Cardiac muscle cell (in vitro differentiated cells and primary cell): Measurements from ENCODE around the gene FCRL2. TPM values are rescaled to one million over a fixed set of nuclear protein-coding genes. Genes with fewer than 3 reads are reported as not detected.

Experiments
- DNase-seq, 2 donors: peaks; one replicate each; pipeline versions ENCODE4 v3.0.0 to v3.0.0-alpha.2; 2010 to 2017; ENCODE audit warnings: low read depth in 1 of 2, low spot score in 1 of 2
- H3K27ac ChIP-seq: fragments of 200-600 bp; sonication (generic); 2 replicates; pipeline ENCODE4 v1.5.1; 2016
- H3K27me3 ChIP-seq: fragments of 200-600 bp; sonication (generic); 2 replicates; pipeline ENCODE4 v1.6.0; 2016; ENCODE audit warnings: control low read depth
- H3K36me3 ChIP-seq: fragments of 200-600 bp; sonication (generic); 2 replicates; pipeline ENCODE4 v1.5.1; 2016; ENCODE audit warnings: control low read depth
- H3K4me1 ChIP-seq: fragments of 200-600 bp; sonication (generic); 2 replicates; pipeline ENCODE4 v1.8.1; 2017; ENCODE audit warnings: low read depth, mild to moderate bottlenecking, mixed run types
- H3K4me3 ChIP-seq: fragments of 200-600 bp; sonication (generic); 2 replicates; pipeline ENCODE4 v1.5.1; 2016; ENCODE audit warnings: mild to moderate bottlenecking
- H3K9me3 ChIP-seq: fragments of 200-600 bp; sonication (generic); 2 replicates; pipeline ENCODE4 v1.5.1; 2017; ENCODE audit warnings: low read depth, mild to moderate bottlenecking, control low read depth
- polyA plus RNA-seq: library from polyadenylated mRNA; unstranded; fragments of >200 nt; fragmentation: Nextera tagmentation; extraction: Ambion mirVana; gene quantifications from 2 replicates; pipeline ENCODE4 v1.2.1, GENCODE V29; 2016
- total RNA-seq: library from RNA; depleted of rRNA; stranded (reverse); fragments of >200 nt; gene quantifications from 2 replicates; pipeline ENCODE4 v1.2.3, GENCODE V29; 2016
- TF ChIP-seq, protein P1 (sequence below): IDR thresholded peaks from 2 replicates; pipeline ENCODE4 v1.5.1; 2012; ENCODE audit warnings: low read depth, mild to moderate bottlenecking, low read length

Gene FCRL2
- total RNA-seq = not detected in 2 replicates
- not detected in 2 replicates for polyA plus RNA-seq

GRCh38 chr1:157776971-157777391, at the start of gene FCRL2:
FCRL2 (minus strand) TSS chr1:157777132; CDS start chr1:157777073, 59 bp downstream.
- Histone ChIP-seq H3K4me3 (no peak within 1 kb of the TSS), H3K27ac (no peak within 1 kb of the TSS), H3K9me3 (no peaks in the 10 kb centered on the region), H3K27me3 (no peaks in the 10 kb centered on the region), H3K4me1 (no peaks in the 10 kb centered on the region), H3K36me3 (no peaks in the 10 kb centered on the region)
- TF ChIP-seq, protein P1, sequence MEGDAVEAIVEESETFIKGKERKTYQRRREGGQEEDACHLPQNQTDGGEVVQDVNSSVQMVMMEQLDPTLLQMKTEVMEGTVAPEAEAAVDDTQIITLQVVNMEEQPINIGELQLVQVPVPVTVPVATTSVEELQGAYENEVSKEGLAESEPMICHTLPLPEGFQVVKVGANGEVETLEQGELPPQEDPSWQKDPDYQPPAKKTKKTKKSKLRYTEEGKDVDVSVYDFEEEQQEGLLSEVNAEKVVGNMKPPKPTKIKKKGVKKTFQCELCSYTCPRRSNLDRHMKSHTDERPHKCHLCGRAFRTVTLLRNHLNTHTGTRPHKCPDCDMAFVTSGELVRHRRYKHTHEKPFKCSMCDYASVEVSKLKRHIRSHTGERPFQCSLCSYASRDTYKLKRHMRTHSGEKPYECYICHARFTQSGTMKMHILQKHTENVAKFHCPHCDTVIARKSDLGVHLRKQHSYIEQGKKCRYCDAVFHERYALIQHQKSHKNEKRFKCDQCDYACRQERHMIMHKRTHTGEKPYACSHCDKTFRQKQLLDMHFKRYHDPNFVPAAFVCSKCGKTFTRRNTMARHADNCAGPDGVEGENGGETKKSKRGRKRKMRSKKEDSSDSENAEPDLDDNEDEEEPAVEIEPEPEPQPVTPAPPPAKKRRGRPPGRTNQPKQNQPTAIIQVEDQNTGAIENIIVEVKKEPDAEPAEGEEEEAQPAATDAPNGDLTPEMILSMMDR = no peak
- DNase-seq = no peak

- H3K36me3 ChIP-seq = no peaks in the 10 kb centered on the region
- no peak overlapping the region for H3K27ac ChIP-seq
- TF ChIP-seq, protein P1 = no peak
- H3K4me1 ChIP-seq = no peaks in the 10 kb centered on the region
- DNase-seq = no peak
- H3K4me3 ChIP-seq = no peak overlapping the region
- H3K9me3 ChIP-seq = no peaks in the 10 kb centered on the region
- no peaks in the 10 kb centered on the region for H3K27me3 ChIP-seq
Measured at GRCh38 chr1:157820299-157820698, 43.4 kb upstream of the FCRL2 start.

DNA sequence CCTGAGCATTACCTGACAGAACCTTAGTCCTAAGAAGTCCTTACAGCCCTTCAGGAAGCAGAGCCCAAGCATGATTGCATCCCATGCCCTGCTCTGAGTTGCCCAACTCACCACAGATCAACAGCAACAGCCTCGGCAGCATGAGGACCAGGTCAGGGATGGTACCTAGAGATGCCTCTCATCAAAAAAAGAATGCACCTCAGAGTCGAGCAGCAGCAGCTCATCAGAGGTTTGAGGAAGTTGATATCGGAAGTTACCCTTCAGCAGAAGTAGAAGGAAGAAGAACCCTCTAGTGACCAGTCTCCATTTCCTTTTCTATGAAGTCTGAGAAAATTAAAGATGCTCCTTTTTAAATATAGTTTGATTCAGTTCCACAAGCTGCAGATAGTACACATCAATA, 43.0 kb upstream of the FCRL2 start, which contains the start of gene FCRL1:
TSS of gene FCRL1 (minus strand) at position 225 of the 400 bp plus-strand sequence. CDS start at position 142, 83 bp downstream.
- Histone ChIP-seq H3K4me1 (no peaks in the 10 kb centered on the region), H3K27ac (no peak within 1 kb of the TSS), H3K4me3 (no peak within 1 kb of the TSS), H3K36me3 (no peaks in the 10 kb centered on the region), H3K9me3 (no peaks in the 10 kb centered on the region), H3K27me3 (no peaks in the 10 kb centered on the region)
- no peak for DNase-seq
- TF ChIP-seq, protein P1 = no peak

DNA sequence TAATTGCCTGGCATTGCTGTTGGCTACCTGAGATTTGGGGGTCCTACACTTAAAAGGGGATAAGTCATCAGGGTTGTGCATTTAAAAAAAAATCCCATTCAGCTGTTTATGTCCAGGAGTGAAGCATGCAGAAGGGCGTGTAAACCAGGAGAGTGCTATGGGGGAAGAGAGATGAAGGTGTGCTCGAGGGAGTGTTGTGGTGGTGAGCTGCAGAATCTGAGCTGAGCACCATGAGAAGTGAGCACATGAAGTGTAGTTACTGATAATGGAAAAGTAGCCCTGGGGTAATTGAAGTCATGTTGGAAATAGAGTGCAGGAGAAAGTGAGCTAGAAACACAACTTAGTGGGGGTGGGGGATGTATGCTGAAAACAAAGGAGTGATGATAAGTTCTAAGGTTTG, 42.3 kb upstream of the FCRL2 start:
- Histone ChIP-seq H3K9me3 (no peaks in the 10 kb centered on the region), H3K27ac (no peak overlapping the region), H3K27me3 (no peaks in the 10 kb centered on the region), H3K4me1 (no peaks in the 10 kb centered on the region), H3K4me3 (no peak overlapping the region), H3K36me3 (no peaks in the 10 kb centered on the region)
- no peak for DNase-seq
- TF ChIP-seq, protein P1 = no peak

DNA sequence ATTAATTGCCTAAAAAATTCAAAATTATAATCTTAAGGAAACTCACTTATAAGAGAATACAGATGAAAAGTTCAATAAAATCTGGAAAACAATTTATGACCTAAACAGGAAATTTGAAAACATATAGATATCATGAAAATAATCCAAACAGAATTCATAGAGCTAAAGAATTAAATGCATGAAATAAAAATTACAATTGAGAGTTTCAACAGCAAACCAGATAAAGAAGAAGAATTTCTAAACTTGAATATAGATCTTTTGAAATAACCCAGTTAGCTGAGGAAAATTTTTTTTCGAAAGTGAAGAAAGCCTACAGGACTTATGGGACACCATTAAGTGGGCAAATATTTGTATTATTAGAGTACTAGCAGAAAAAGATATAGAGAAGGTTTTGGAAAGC, 36.3 kb upstream of the FCRL2 start:
- no peak overlapping the region for H3K4me3 ChIP-seq
- TF ChIP-seq, protein P1 = no peak
- peaks cover 5% of the 10 kb centered on the region for H3K27me3 ChIP-seq
- no peak for DNase-seq
- H3K4me1 ChIP-seq = no peaks in the 10 kb centered on the region
- H3K9me3 ChIP-seq = no peaks in the 10 kb centered on the region
- H3K27ac ChIP-seq = no peak overlapping the region
- H3K36me3 ChIP-seq = no peaks in the 10 kb centered on the region
